G401 (cell line): ENCODE data around the gene NOP53. TPM values are rescaled to one million over a fixed set of nuclear protein-coding genes. Genes with fewer than 3 reads are reported as not detected.
"Not testable (repeated sequence)": the region's sequence is repeated elsewhere in the genome, so short reads cannot be mapped to it uniquely, and the experiment has no call there.

Experiments used
- DNase-seq: peaks from one replicate; pipeline ENCODE4 v3.0.0-alpha.2; 2015; ENCODE audit warnings: low spot score
- in situ Hi-C: cut with HindIII; loops from 2 replicates; pipeline ENCODE4 v1.10.0; 2016; ENCODE audit warnings: low sequenced_read_pairs, mixed read lengths
- total RNA-seq: library from RNA; depleted of rRNA; stranded (reverse); fragments of >200 nt; shearing (Covaris generic); gene quantifications from 2 replicates; pipeline ENCODE4 v1.2.3, GENCODE V29; 2014

NOP53 gene
- total RNA-seq, 1 experiment from 2014 or later: 431 TPM

DNA sequence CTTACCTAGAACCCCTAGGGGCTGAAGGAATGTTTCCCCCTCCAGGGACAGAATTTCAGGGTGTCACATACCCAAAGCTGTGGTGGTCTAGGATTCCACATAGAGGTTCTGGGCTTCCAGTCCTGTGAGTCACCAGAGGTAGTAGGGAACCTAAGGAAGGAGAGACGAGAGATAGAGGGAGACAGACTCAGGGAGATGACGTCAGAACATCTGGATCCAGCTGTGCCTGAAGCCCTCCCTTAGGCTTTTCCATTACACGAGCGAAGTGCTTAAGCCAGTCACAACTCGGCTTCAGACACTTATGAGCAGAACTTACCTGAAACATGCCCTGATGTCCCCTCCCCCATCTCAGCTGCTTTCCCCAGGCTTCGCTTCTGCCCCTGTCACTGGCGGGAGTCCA is 21.3 kb downstream of the NOP53 start:
- no peak for DNase-seq
- in situ Hi-C loops: no loop called here

DNA sequence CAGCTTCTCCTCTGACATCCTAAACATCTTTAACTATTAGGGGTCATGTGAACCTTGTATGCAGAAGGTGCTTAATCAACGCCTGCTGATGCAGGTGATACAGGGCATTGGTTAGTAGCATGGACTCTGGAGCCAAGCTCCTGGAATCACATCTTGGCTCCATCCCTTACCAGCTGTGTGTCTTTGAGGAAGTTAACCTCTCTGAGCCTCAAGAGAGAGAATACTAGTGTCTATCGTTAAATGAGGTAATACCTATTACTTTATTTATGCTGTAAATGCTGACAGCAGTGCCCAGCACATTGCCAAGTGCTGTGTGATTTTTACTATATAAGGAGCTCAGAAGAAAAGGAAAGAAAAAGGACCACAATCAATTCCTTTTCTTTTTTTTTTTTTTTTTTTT is 22.0 kb downstream of the NOP53 start:
- in situ Hi-C loops: no loop called here
- no peak for DNase-seq

GRCh38 chr19:47768604-47769003 is 23.3 kb downstream of the NOP53 start:
- in situ Hi-C loops: no loop called here
- no peak for DNase-seq

GRCh38 chr19:47769534-47769933 is 24.2 kb downstream of the NOP53 start:
- in situ Hi-C loops: no loop called here
- DNase-seq: no peak

DNA sequence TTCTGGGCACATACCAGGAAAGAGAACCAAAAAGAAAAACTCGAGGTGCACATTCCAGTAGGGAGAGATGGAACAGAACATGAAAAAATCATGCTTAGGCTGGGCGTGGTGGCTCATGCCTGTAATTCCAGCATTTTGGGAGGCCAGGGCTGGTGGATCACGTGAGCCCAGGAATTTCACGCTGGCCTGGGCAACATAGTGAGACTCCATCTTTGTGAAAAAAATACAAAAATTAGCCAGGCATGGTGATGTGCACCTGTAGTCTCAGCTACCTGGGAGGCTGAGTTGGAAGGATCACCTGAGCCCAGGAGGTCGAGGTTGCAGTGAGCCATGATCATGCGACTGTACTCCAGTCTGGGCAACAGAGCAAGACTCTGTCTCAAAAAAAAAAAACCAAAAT is 25.9 kb downstream of the NOP53 start:
- in situ Hi-C loops: not testable (repeated sequence)

GRCh38 chr19:47776568-47776967 is 31.2 kb downstream of the NOP53 start:
- DNase-seq: no peak

More for the DNA sequence above, 25.9 kb downstream of the NOP53 start:
- not testable (repeated sequence) for DNase-seq

GRCh38 chr19:47777245-47778048 is 32.1 kb downstream of the NOP53 start:
- not testable (repeated sequence) for DNase-seq

More at GRCh38 chr19:47776568-47776967, 31.2 kb downstream of the NOP53 start:
- in situ Hi-C loops: no loop called here

GRCh38 chr19:47778049-47778953 is 33.0 kb downstream of the NOP53 start, which contains the start of gene SELENOW:
TSS of gene SELENOW (plus strand) at chr19:47778703. CDS start at chr19:47778786, 83 bp downstream.
- in situ Hi-C loops: no loop called here
- DNase-seq: peak; percentile 82

More at GRCh38 chr19:47777245-47778048, 32.1 kb downstream of the NOP53 start:
- in situ Hi-C loops: not testable (repeated sequence)

DNA sequence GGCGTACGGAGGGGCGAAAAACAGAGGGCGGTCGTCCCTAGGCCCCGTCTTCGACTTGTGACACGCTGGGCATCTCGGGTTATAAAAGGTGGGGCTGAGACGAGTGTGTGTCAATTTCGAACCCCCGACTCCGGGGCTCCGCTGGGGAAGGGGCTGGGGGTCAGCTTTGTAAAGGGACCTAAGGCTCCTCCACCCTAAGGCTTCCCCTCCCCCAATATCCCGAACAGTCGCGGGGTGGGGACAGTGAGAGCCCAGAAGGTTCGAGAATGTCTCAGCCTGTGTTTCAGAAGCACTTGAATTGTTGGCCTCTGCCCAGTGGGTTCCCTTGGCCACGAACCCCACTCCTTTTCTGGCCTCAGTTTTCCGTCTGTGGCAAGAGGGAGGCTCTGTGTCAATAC is 33.6 kb downstream of the NOP53 start:
- in situ Hi-C loops: no loop called here
- peak; percentile 67 for DNase-seq

GRCh38 chr19:47779524-47780214 is 34.3 kb downstream of the NOP53 start:
- in situ Hi-C loops: no loop called here
- DNase-seq: peak; percentile 81

- DNase-seq: peak; percentile 11
- in situ Hi-C loops: no loop called here
Measured at GRCh38 chr19:47780215-47780551, 34.8 kb downstream of the NOP53 start.

DNA sequence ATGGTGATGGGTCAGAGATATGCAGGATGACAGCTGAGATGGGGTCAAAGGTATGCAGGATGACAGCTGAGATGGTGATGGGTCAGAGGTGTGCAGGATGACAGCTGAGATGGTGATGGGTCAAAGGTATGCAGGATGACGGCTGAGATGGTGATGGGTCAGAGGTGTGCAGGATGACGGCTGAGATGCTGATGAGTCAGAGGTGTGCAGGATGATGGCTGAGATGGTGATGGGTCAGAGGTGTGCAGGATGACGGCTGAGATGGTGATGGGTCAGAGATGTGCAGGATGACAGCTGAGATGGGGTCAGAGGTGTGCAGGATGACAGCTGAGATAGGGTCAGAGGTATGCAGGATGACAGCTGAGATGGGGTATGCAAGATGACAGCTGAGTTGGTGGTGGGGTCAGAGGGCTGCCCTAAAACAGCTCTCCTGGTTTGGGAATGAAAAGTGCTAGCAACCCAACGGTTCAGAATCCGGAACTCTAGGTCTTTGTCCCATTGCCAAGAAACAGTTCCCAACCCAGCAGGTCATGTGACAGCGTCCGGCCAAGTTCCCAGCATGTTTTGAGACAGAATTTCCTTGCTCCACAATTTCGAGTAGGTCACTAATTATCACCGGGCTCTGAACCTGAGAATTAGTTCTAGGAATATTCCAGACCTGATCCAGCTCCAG is 36.4 kb downstream of the NOP53 start:
- DNase-seq: peak; percentile 85
- in situ Hi-C loops: no loop called here

DNA sequence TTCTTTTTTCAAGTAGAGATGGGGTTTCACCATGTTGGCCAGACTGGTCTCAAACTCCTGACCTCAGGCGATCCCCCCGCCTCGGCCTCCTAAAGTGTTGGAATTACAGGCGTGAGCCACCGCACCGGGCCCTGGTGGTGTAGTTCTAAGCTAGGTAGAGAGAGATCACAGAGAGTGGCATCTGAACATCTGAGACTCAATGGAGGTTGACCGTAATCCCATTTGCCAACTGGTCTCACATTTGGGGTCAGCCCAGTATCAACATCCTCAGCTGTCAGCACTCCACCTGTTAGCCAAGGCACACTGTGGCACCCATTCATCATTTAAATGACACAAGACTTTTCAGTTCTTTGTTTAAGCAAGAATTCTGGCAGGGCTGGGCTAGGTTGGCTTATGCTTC is 41.2 kb downstream of the NOP53 start:
- DNase-seq: no peak
- in situ Hi-C loops: no loop called here

DNA sequence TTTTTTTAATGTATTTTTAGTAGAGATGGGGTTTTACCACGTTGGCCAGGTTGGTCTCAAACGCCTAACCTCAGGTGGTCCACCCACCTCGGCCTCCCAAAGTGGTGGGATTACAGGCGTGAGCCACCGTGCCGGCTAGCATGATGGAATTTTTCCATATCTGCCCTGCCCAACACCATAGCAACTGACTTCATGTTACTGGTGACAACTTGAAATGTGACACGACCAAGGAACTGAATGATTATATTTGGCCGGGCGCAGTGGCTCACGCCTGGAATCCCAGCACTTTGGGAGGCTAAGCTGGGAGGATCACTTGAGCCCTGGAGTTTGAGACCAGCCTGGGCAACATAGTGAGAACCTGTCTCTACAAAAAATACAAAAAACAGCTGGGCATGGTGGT is 42.0 kb downstream of the NOP53 start:
- DNase-seq, in situ Hi-C loops: not testable (repeated sequence)

DNA sequence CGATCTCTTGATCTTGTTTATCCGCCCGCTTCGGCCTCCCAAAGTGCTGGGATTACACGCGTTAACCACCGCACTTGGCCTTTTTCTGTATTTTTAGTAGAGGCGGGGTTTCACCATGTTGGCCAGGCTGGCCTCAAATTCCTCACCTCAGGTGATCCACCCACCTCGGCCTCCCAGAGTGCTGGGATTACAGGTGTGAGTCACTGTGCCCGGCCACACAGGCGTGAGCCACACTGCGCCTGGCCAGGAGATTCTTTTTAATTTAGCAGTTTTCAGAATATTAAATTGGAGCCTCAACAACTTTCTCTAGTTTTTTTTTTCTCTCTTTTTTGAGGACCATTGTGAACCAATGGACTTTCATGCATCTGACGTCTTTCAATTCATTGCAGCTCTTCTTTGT is 44.5 kb downstream of the NOP53 start:
- in situ Hi-C loops: not testable (repeated sequence)

GRCh38 chr19:47790398-47790814 is 45.1 kb downstream of the NOP53 start:
- in situ Hi-C loops: no loop called here
- peak; percentile 66 for DNase-seq

More for the DNA sequence above, 44.5 kb downstream of the NOP53 start:
- not testable (repeated sequence) for DNase-seq

DNA sequence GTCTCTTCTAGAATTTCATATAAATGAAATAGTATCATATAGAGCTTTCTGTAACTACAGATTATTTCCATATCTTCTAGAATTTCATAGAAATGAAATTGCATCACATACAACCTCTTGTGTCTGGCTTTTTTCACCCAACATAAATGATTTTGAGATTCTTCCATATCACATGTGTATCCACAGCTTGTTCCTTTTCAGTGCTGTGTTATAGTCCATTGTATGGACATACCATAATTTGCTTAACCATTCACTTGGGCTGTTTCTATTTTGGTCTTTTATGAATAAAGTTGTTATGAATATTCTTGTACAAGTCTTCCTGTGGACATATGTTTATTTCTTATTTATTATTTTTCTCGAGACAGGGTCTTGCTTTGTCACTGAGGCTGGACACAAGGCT is 47.3 kb downstream of the NOP53 start:
- in situ Hi-C loops: no loop called here
- no peak for DNase-seq

GRCh38 chr19:47794526-47794925 is 49.2 kb downstream of the NOP53 start:
- DNase-seq: no peak
- in situ Hi-C loops: no loop called here

GRCh38 chr19:47796785-47797184 is 51.4 kb downstream of the NOP53 start:
- no peak for DNase-seq
- in situ Hi-C loops: no loop called here
